ENCODE data around the gene PCLO.

Gene PCLO

DNA sequence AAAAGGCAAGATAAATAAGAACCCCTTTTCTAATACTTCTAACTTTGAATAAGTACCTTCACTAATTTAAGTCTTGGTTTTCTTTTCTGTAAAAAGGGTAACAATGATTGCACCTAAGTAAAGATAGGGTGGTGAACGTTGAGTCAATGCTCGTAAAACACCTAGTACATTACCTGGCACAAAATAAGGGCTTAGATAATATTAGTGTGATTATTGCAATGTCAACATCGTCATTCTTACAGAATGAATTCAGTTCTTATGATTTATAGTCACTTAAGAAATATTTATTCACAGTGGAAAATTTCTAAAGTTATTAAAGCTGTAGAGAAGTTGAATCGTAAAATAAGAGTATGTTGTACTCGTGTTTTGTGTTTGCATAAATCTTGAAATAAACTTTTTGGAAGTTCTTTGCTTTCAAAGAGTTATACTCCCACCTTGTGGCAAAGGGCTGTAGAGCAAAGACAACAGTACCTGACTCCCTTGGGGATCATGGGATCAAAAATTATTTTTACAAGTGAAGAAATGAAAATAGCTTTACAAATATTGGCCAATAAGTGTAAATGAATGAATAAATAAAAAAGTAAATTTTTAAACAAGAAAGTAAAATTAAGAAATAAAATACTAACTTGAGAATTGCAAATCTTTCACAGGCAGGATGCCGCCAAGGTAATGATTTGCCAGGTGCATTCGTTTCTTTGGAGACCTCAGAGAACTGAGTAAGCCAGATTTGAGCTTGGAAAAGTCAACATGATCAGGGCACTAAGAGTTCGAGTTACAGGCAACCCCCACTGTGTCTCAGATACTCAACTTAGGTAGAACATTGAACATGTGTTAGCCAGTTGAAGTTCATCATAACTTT, 433.3 kb downstream of the PCLO start:
- H3K4me3 ChIP-seq (ENCODE audit: control insufficient read depth, low read depth, low read length) = no peak overlapping the region
- no peak for DNase-seq (ENCODE audit: low read depth)
- TF ChIP-seq CTCF (IDR thresholded peaks at IDR 0.05; ENCODE audit: control insufficient read depth, insufficient read depth, low read depth, low read length, missing control alignments) = peak; percentile 73

- no peak for TF ChIP-seq CTCF (IDR thresholded peaks at IDR 0.05; ENCODE audit: control insufficient read depth, insufficient read depth, low read depth, low read length, missing control alignments)
- H3K4me3 ChIP-seq (ENCODE audit: control insufficient read depth, low read depth, low read length) = no peak overlapping the region
- no peak for DNase-seq (ENCODE audit: low read depth)
Observed at GRCh38 chr7:82726038-82726800, 436.5 kb downstream of the PCLO start.

DNA sequence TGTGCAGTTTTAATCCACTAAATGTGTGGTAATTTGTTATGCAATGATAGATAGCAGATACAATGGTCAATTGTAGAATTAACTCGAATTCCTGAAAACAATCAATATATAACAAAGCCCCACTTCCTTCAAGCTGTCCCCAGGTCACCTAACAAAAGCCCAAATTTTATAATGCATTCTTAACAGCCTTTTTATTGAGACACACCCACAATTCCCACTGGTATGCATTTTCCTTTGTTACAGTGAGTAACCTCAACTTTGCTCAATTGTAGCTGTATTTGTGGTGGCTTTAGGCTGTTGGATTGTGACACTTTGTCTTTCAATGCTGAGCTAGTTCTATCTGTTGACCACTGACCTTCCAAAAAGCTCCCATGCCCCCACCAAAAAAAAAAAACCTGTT, 439.3 kb downstream of the PCLO start:
- TF ChIP-seq CTCF (IDR thresholded peaks at IDR 0.05; ENCODE audit: control insufficient read depth, insufficient read depth, low read depth, low read length, missing control alignments) = no peak
- no peak overlapping the region for H3K4me3 ChIP-seq (ENCODE audit: control insufficient read depth, low read depth, low read length)
- no peak for DNase-seq (ENCODE audit: low read depth)

- no peak overlapping the region for H3K4me3 ChIP-seq (ENCODE audit: control insufficient read depth, low read depth, low read length)
- no peak for TF ChIP-seq CTCF (IDR thresholded peaks at IDR 0.05; ENCODE audit: control insufficient read depth, insufficient read depth, low read depth, low read length, missing control alignments)
- no peak for DNase-seq (ENCODE audit: low read depth)
Observed at GRCh38 chr7:82722946-82723345, 439.7 kb downstream of the PCLO start.

GRCh38 chr7:82715344-82715743, 447.3 kb downstream of the PCLO start:
- no peak overlapping the region for H3K4me3 ChIP-seq (ENCODE audit: control insufficient read depth, low read depth, low read length)
- TF ChIP-seq CTCF (IDR thresholded peaks at IDR 0.05; ENCODE audit: control insufficient read depth, insufficient read depth, low read depth, low read length, missing control alignments) = no peak
- no peak for DNase-seq (ENCODE audit: low read depth)

- H3K4me3 ChIP-seq (ENCODE audit: control insufficient read depth, low read depth, low read length) = no peak overlapping the region
- peak; percentile 11 for DNase-seq (ENCODE audit: low read depth)
- no peak for TF ChIP-seq CTCF (IDR thresholded peaks at IDR 0.05; ENCODE audit: control insufficient read depth, insufficient read depth, low read depth, low read length, missing control alignments)
Observed at GRCh38 chr7:82714883-82715282, 447.8 kb downstream of the PCLO start.

All from AG09309 (cell line).